Measurements from ENCODE around the gene SLC37A4. TPM values are rescaled to one million over a fixed set of nuclear protein-coding genes. Genes with fewer than 3 reads are reported as not detected.
"Not testable (repeated sequence)": the region's sequence is repeated elsewhere in the genome, so short reads cannot be mapped to it uniquely, and the experiment has no call there.

Gene SLC37A4
- total RNA-seq, 1 donor from 2014 or later: 52.7 TPM

DNA sequence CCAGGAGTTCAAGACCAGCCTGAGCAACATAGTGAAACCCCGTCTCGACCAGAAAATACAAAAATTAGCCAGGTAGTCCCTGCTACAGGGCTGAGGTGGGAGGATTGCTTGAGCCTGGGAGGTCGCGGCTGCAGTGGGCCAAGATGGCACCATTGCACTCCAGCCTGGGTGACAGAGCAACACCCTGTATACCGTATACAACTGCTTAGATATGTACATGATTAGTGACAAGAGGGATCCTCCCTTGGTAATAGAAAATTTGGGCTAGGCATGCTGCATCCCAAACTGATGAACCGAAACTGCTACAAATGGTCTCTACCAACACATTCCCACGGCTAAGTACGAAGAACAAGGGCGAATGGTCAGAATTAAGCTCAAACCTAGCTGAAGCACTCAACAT is 12.2 kb upstream of the SLC37A4 start:
- no peak for DNase-seq (ENCODE audit: low spot score, unreplicated experiment)
- H3K4me3 Mint-ChIP-seq (ENCODE audit: low read depth): no peak overlapping the region
- H3K9me3 Mint-ChIP-seq (ENCODE audit: low read depth): no peaks in the 10 kb centered on the region
- H3K4me1 Mint-ChIP-seq (ENCODE audit: low read depth): peaks cover 3% of the 10 kb centered on the region
- H3K36me3 Mint-ChIP-seq (ENCODE audit: insufficient read depth): peaks cover 10% of the 10 kb centered on the region
- no peak overlapping the region for H3K27ac Mint-ChIP-seq
- TF ChIP-seq, protein P1, sequence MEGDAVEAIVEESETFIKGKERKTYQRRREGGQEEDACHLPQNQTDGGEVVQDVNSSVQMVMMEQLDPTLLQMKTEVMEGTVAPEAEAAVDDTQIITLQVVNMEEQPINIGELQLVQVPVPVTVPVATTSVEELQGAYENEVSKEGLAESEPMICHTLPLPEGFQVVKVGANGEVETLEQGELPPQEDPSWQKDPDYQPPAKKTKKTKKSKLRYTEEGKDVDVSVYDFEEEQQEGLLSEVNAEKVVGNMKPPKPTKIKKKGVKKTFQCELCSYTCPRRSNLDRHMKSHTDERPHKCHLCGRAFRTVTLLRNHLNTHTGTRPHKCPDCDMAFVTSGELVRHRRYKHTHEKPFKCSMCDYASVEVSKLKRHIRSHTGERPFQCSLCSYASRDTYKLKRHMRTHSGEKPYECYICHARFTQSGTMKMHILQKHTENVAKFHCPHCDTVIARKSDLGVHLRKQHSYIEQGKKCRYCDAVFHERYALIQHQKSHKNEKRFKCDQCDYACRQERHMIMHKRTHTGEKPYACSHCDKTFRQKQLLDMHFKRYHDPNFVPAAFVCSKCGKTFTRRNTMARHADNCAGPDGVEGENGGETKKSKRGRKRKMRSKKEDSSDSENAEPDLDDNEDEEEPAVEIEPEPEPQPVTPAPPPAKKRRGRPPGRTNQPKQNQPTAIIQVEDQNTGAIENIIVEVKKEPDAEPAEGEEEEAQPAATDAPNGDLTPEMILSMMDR (IDR thresholded peaks at IDR 0.05; ENCODE audit: unreplicated experiment): no peak
- peaks cover 4% of the 10 kb centered on the region for H3K27me3 Mint-ChIP-seq

DNA sequence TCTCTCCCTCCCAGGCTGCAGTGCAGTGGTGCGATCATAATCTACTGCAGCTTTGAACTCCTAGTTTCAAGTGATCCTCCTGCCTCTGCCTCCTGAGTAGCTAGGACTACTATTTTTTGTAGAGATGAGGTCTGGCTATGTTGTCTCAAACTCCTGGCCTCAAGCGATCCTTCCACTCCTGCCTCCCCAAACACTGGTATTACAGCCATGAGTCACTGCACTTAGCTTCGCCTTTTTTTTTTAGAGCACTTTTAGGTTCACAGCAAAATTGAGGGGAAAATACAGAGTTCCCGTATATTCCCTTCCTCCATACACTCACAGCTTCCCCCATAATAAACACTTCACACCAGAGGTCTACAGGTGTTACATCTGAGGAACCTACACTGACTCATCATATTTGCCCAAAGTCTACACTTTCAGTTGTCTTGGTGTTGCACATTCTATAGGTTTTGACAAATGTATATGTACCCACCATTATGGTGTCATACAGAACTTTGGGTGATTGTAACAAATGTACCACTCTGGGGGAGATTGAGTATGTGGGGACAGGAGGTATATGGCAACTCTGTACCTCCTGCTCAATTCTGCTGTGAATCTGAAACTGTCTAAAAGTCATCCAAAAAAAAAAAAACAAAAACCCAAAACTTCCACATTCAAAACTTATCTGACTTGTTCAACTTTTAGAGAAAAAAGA is 11.3 kb upstream of the SLC37A4 start:
- no peak overlapping the region for H3K27ac Mint-ChIP-seq
- no peak overlapping the region for H3K4me3 Mint-ChIP-seq (ENCODE audit: low read depth)
- peaks cover 4% of the 10 kb centered on the region for H3K27me3 Mint-ChIP-seq

DNA sequence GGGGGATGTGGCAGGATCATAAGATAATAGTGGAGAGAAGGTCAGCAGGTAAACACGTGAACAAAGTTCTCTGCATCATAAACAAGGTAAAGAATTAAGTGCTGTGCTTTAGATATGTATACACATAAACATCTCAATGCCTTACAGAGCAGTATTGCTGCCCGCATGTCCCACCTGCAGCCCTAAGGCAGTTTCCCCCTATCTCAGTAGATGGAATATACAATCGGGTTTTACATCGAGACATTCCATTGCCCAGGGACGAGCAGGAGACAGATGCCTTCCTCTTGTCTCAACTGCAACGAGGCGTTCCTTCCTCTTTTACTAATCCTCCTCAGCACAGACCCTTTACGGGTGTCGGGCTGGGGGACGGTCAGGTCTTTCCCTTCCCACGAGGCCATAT is 8.8 kb upstream of the SLC37A4 start:
- not testable (repeated sequence) for H3K27ac Mint-ChIP-seq; DNase-seq (ENCODE audit: low spot score, unreplicated experiment); H3K9me3 Mint-ChIP-seq (ENCODE audit: low read depth); H3K36me3 Mint-ChIP-seq (ENCODE audit: insufficient read depth); H3K27me3 Mint-ChIP-seq; H3K4me1 Mint-ChIP-seq (ENCODE audit: low read depth); H3K4me3 Mint-ChIP-seq (ENCODE audit: low read depth)

More for the DNA sequence above, 11.3 kb upstream of the SLC37A4 start:
- Mint-ChIP-seq H3K9me3 (ENCODE audit: low read depth) (no peaks in the 10 kb centered on the region), H3K36me3 (ENCODE audit: insufficient read depth) (peaks cover 5% of the 10 kb centered on the region), H3K4me1 (ENCODE audit: low read depth) (peaks cover 3% of the 10 kb centered on the region)
- no peak for DNase-seq (ENCODE audit: low spot score, unreplicated experiment)
- TF ChIP-seq, protein P1 (IDR thresholded peaks at IDR 0.05; ENCODE audit: unreplicated experiment): no peak

DNA sequence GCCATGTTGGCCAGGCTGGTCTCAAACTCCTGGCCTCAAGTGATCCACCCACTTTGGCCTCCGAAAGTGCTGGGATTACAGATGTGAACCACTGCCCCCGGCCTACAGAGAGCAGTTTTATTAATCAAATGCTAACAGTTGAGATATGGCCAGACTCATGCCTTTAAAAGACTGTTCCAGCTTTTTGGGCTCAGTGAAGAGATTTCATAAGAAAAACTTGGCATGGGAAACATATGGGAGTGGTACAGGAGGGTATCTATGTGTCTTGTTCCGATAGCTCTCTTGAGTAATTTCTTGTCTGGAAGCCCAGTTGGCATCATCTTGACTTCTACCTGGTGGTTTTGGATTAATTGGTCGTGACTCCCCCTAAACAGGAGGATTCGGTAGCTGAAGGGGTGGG is 8.2 kb upstream of the SLC37A4 start:
- Mint-ChIP-seq H3K9me3 (ENCODE audit: low read depth) (no peaks in the 10 kb centered on the region), H3K27me3 (peaks cover 4% of the 10 kb centered on the region), H3K36me3 (ENCODE audit: insufficient read depth) (no peaks in the 10 kb centered on the region), H3K27ac (peak overlapping the region; percentile 77), H3K4me3 (ENCODE audit: low read depth) (no peak overlapping the region), H3K4me1 (ENCODE audit: low read depth) (peaks cover 3% of the 10 kb centered on the region)
- TF ChIP-seq, protein P1 (IDR thresholded peaks at IDR 0.05; ENCODE audit: unreplicated experiment): no peak
- DNase-seq (ENCODE audit: low spot score, unreplicated experiment): no peak

DNA sequence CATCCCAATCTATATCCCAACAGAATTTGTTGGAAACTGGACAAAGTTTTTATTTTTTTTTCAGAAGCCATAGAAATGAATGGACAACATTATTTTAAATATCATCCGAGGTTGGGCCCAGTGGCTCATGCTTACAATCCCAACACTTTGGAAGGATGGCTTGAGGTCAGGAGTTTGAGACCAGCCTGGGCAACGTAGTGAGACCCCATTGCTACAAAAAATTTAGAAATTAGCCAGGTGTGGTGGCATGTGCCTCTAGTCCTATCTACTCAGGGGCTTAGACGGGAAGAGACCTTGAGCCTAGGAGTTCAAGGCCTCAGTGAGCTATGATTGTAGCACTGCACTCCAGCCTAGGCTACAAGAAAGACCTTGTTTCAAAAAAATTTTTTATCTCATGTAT is 4.1 kb upstream of the SLC37A4 start:
- peaks cover 5% of the 10 kb centered on the region for H3K4me1 Mint-ChIP-seq (ENCODE audit: low read depth)
- H3K27me3 Mint-ChIP-seq: peaks cover 7% of the 10 kb centered on the region
- H3K9me3 Mint-ChIP-seq (ENCODE audit: low read depth): no peaks in the 10 kb centered on the region
- no peaks in the 10 kb centered on the region for H3K36me3 Mint-ChIP-seq (ENCODE audit: insufficient read depth)
- no peak for DNase-seq (ENCODE audit: low spot score, unreplicated experiment)
- TF ChIP-seq, protein P1 (IDR thresholded peaks at IDR 0.05; ENCODE audit: unreplicated experiment): no peak
- no peak overlapping the region for H3K27ac Mint-ChIP-seq
- H3K4me3 Mint-ChIP-seq (ENCODE audit: low read depth): no peak overlapping the region

DNA sequence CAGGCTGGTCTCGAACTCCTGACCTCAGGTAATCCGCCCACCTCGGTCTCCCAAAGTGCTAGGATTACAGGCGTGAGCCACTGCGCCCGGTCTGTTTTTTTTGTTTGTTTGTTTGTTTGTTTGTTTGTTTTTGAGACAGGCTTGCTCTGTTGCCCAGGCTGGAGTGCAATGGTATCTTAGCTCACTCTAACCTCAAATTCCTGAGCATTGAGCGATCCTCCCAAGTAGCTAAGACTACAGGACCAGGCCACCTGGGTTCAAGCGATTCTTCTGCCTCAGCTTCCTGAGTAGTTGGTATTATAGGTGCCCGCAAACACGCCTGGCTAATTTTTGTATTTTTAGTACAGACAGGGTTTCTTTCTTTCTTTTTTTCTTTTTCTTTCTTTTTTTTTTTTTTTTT is 2.7 kb upstream of the SLC37A4 start:
- peaks cover 16% of the 10 kb centered on the region for H3K4me1 Mint-ChIP-seq (ENCODE audit: low read depth)
- DNase-seq (ENCODE audit: low spot score, unreplicated experiment); H3K27me3 Mint-ChIP-seq; H3K4me3 Mint-ChIP-seq (ENCODE audit: low read depth); H3K27ac Mint-ChIP-seq; H3K36me3 Mint-ChIP-seq (ENCODE audit: insufficient read depth); H3K9me3 Mint-ChIP-seq (ENCODE audit: low read depth): not testable (repeated sequence)
